IMR-90 (cell line): ENCODE data around the gene CTIF. TPM values are rescaled to one million over a fixed set of nuclear protein-coding genes. Genes with fewer than 3 reads are reported as not detected.

Source experiments
- ATAC-seq: fragments of 200-7000 bp; cut with Tn5 transposase; 2 replicates; pipeline ENCODE4 v1.9.1; 2020; ENCODE audit warnings: low read depth, mild to moderate bottlenecking, moderate library complexity
- BruUV-seq: library from RNA; stranded (reverse); fragments of 400-500 nt; replicated peaks from 2 replicates; lab custom pipeline; 2021; lab: Mats Ljungman, UMichigan
- CTCF ChIA-PET: fragments of 300-600 bp; formaldehyde crosslinking; extraction: SDS; loops from one replicate; lab custom pipeline; 2021; ENCODE audit warnings: antibody characterized with exemption; lab: Yijun Ruan, JAX
- POLR2A ChIA-PET: fragments of 300-600 bp; sonication (Branson Sonifier 250); formaldehyde crosslinking; loops from one replicate; lab custom pipeline; 2022; ENCODE audit warnings: antibody characterized with exemption; ENCODE audit not compliant: unreplicated experiment; lab: Charles Lee
- DNase-seq: peaks from one replicate; pipeline ENCODE4 v3.0.0; 2013
- H2AFZ ChIP-seq: replicated peaks from 2 replicates; pipeline ENCODE3; 2013; ENCODE audit warnings: low read length, mild to moderate bottlenecking; ENCODE audit not compliant: poor library complexity
- H2AK5ac ChIP-seq: 2 replicates; pipeline ENCODE4 v1.6.1; 2013; ENCODE audit warnings: low read depth, low read length, inconsistent platforms
- H2AK9ac ChIP-seq: replicated peaks from 2 replicates; pipeline ENCODE3; 2013; ENCODE audit warnings: mild to moderate bottlenecking, low read depth, low read length, moderate library complexity; ENCODE audit not compliant: poor library complexity
- H2BK120ac ChIP-seq: 2 replicates; pipeline ENCODE4 v1.6.1; 2013; ENCODE audit warnings: low read depth, low read length, inconsistent platforms
- H2BK15ac ChIP-seq: 3 replicates; pipeline ENCODE4 v1.6.1; 2013; ENCODE audit warnings: low read depth, low read length, inconsistent platforms
- H2BK20ac ChIP-seq: 2 replicates; pipeline ENCODE4 v1.6.1; 2013; ENCODE audit warnings: low read depth, mild to moderate bottlenecking, inconsistent platforms, low read length, moderate library complexity
- H2BK5ac ChIP-seq: 2 replicates; pipeline ENCODE4 v1.6.1; 2013; ENCODE audit warnings: mild to moderate bottlenecking, low read depth, low read length, inconsistent platforms; ENCODE audit not compliant: poor library complexity, severe bottlenecking
- H3K14ac ChIP-seq: replicated peaks from 2 replicates; pipeline ENCODE4 v1.6.1; 2013; ENCODE audit warnings: low read depth, low read length, inconsistent platforms
- H3K18ac ChIP-seq: 2 replicates; pipeline ENCODE4 v1.6.1; 2013; ENCODE audit warnings: low read depth, low read length, control low read depth
- H3K23ac ChIP-seq: 2 replicates; pipeline ENCODE4 v1.6.1; 2013; ENCODE audit warnings: low read depth, low read length, inconsistent platforms
- H3K27ac ChIP-seq: 2 replicates; pipeline ENCODE4 v1.5.1; 2013; ENCODE audit warnings: mild to moderate bottlenecking, control low read depth, low read length; ENCODE audit not compliant: insufficient read depth
- H3K27me3 ChIP-seq: 2 replicates; pipeline ENCODE4 v1.6.1; 2013; ENCODE audit warnings: low read length; ENCODE audit not compliant: control insufficient read depth, insufficient read depth
- H3K36me3 ChIP-seq: 2 replicates; pipeline ENCODE4 v1.6.1; 2013; ENCODE audit warnings: low read length, mixed read lengths; ENCODE audit not compliant: control insufficient read depth, insufficient read depth
- H3K4ac ChIP-seq: 2 replicates; pipeline ENCODE4 v1.6.1; 2013; ENCODE audit warnings: low read depth, low read length, inconsistent platforms
- H3K4me1 ChIP-seq: 2 replicates; pipeline ENCODE4 v1.6.1; 2013; ENCODE audit warnings: low read length, mixed read lengths; ENCODE audit not compliant: control insufficient read depth, insufficient read depth
- H3K4me2 ChIP-seq: 2 replicates; pipeline ENCODE4 v1.6.1; 2013; ENCODE audit warnings: low read depth, mild to moderate bottlenecking, control low read depth, low read length, moderate library complexity
- H3K4me3 ChIP-seq: 2 replicates; pipeline ENCODE4 v1.5.1; 2013; ENCODE audit warnings: low read depth, mild to moderate bottlenecking, control low read depth, low read length, moderate library complexity; ENCODE audit not compliant: insufficient read depth
- H3K56ac ChIP-seq: 2 replicates; pipeline ENCODE4 v1.6.1; 2013; ENCODE audit warnings: low read length, inconsistent platforms; ENCODE audit not compliant: insufficient read depth; ENCODE audit errors: extremely low read depth
- H3K79me1 ChIP-seq, 2 experiments: 2 replicates each; pipeline ENCODE4 v1.6.1; 2013; ENCODE audit warnings: low read length in 2 of 2, inconsistent platforms in 1 of 2, low read depth in 1 of 2
- H3K9ac ChIP-seq: 2 replicates; pipeline ENCODE4 v1.6.1; 2013; ENCODE audit warnings: low read depth, low read length, control low read depth
- H3K9me1 ChIP-seq: 2 replicates; pipeline ENCODE4 v1.6.1; 2013; ENCODE audit warnings: low read length, inconsistent platforms; ENCODE audit not compliant: insufficient read depth
- H3K9me3 ChIP-seq: 2 replicates; pipeline ENCODE4 v1.6.1; 2013; ENCODE audit warnings: low read length; ENCODE audit not compliant: control insufficient read depth, insufficient read depth
- H4K20me1 ChIP-seq: 2 replicates; pipeline ENCODE4 v1.6.1; 2013; ENCODE audit warnings: low read length, inconsistent platforms; ENCODE audit not compliant: insufficient read depth
- H4K5ac ChIP-seq: 2 replicates; pipeline ENCODE4 v1.6.1; 2013; ENCODE audit warnings: mild to moderate bottlenecking, low read depth, low read length, control low read depth
- H4K8ac ChIP-seq, 2 experiments: 2 replicates each; pipeline ENCODE4 v1.6.1; 2013; ENCODE audit warnings: low read depth in 2 of 2, low read length in 2 of 2, control low read depth in 1 of 2, inconsistent platforms in 1 of 2
- H4K91ac ChIP-seq: 2 replicates; pipeline ENCODE4 v1.6.1; 2013; ENCODE audit warnings: low read depth, low read length, inconsistent platforms; ENCODE audit not compliant: insufficient read depth
- BHLHE40 ChIP-seq: fragments of 150-350 bp; IDR thresholded peaks from 2 replicates; pipeline ENCODE4 v1.6.1; 2016; ENCODE audit warnings: mild to moderate bottlenecking, low read depth, low read length
- CEBPB ChIP-seq: IDR thresholded peaks from 2 replicates; pipeline ENCODE4 v1.6.1; 2012; ENCODE audit warnings: low read depth, low read length, improper control_type of control experiment
- RFX5 ChIP-seq: IDR thresholded peaks from 2 replicates; pipeline ENCODE4 v1.8.0; 2012; ENCODE audit warnings: low read depth, mild to moderate bottlenecking, low read length, moderate library complexity
- SMC3 ChIP-seq: fragments of 150-350 bp; IDR thresholded peaks from 2 replicates; pipeline ENCODE4 v1.6.1; 2016; ENCODE audit warnings: low read depth, mild to moderate bottlenecking, antibody characterized with exemption, low read length, moderate library complexity
- WGBS, 2 experiments: methylation state at CpG; one replicate each; pipeline versions ENCODE4 v1.1.5 to v1.1.7; 2013; ENCODE audit warnings: missing lambda C conversion rate in 2 of 2; ENCODE audit not compliant: insufficient read length in 1 of 2; ENCODE audit errors: extremely low coverage in 2 of 2; 5-methylcytosine and 5-hydroxymethylcytosine counted together
- dilution Hi-C: fragments of 300-500 bp; cut with HindIII; formaldehyde crosslinking; loops from one replicate; pipeline ENCODE4 v1.14.3; 2018; ENCODE audit warnings: low sequenced_read_pairs; ENCODE audit not compliant: unreplicated experiment
- in situ Hi-C: fragments of 300-500 bp; cut with MboI; formaldehyde crosslinking; loops from 3 replicates; pipeline ENCODE4 v1.14.3; 2019; ENCODE audit warnings: low sequenced_read_pairs, inconsistent platforms, mixed read lengths
- intact Hi-C: fragments of 100-400 bp; cut with micrococcal nuclease; formaldehyde crosslinking; loops from 2 replicates; pipeline ENCODE4 v1.10.0; 2022
- polyA plus RNA-seq, 3 experiments: library from polyadenylated mRNA; depleted of rRNA; stranded (reverse); fragments of >200 nt; gene quantifications; 2 replicates each; pipeline ENCODE4 v1.2.3, GENCODE V29; 2012; ENCODE audit warnings: low replicate concordance in 1 of 3
- total RNA-seq: library from RNA; depleted of rRNA; stranded (reverse); fragments of >200 nt; gene quantifications from 2 replicates; pipeline ENCODE4 v1.2.3, GENCODE V29; 2012
- TF ChIP-seq, protein P1 (sequence below): conservative IDR thresholded peaks from 2 replicates; pipeline ENCODE4 v1.5.1; 2012; ENCODE audit warnings: mild to moderate bottlenecking, low read depth, low read length, improper control_type of control experiment
- TF ChIP-seq, protein P2 (sequence below): fragments of 150-350 bp; IDR thresholded peaks from 2 replicates; pipeline ENCODE4 v1.6.1; 2017; ENCODE audit warnings: mild to moderate bottlenecking, antibody characterized with exemption, low read length, low read depth

The CTIF gene
- total and polyA plus RNA-seq, 2 of the 4 experiments (the other 2 are of a cell fraction): 25.1 to 57.0 TPM

DNA sequence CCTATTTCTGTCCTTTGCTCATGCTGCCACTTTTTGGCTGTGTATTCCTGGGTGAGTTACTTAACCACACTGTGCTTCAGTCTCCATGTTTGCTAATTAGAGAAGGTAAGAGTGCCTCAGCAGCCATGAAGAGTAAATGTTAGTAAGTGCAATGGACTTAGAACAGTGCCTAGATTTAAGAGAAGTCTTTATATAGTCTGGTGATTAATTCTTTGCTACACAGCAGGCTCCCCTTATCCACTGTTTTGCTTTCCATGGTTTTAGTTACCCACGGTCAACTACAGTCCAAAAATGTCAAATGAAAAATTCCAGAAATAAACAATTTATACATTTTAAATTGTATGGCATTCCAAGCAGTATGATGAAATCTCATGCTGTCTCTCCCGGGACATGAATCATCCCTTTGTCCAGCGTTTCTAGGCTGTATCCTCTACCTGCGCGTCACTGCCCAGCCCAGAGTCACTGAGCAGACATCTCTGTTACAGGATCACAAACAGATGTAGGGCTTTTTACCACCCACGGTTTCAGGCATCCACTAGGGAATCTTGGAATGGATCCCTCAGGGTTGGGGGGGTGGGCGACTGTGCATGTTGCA is 91.0 kb downstream of the CTIF start (continued):
- TF ChIP-seq, protein P1, sequence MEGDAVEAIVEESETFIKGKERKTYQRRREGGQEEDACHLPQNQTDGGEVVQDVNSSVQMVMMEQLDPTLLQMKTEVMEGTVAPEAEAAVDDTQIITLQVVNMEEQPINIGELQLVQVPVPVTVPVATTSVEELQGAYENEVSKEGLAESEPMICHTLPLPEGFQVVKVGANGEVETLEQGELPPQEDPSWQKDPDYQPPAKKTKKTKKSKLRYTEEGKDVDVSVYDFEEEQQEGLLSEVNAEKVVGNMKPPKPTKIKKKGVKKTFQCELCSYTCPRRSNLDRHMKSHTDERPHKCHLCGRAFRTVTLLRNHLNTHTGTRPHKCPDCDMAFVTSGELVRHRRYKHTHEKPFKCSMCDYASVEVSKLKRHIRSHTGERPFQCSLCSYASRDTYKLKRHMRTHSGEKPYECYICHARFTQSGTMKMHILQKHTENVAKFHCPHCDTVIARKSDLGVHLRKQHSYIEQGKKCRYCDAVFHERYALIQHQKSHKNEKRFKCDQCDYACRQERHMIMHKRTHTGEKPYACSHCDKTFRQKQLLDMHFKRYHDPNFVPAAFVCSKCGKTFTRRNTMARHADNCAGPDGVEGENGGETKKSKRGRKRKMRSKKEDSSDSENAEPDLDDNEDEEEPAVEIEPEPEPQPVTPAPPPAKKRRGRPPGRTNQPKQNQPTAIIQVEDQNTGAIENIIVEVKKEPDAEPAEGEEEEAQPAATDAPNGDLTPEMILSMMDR: no peak

DNA sequence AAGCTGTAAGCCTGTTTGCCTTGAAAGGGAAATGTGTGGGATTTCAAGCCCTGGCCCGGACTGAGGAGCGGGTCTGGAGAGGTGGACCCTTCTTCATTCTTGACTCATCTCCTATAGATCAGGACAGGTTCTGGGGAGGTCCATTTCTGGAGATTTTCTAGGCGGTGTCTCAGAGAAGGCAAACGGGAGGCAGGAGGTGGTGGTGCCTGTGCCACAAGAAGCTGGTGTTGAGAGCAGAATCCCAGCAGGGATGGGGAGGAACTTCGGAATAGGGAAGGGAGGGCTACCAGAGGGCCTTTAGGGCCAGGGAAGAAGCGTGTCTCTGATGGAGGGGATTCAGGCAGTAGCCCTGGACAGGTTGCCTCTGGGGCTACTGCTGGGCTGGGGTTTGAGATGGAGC is 93.0 kb downstream of the CTIF start:
- Histone ChIP-seq H3K27me3 (no peaks in the 10 kb centered on the region), H3K79me1 (peaks cover 56 to 81% of the 10 kb centered on the region in 2 experiments), H2BK120ac (peak overlapping the region; percentile 60), H3K9me3 (no peaks in the 10 kb centered on the region), H2BK15ac (peak overlapping the region; percentile 47; the same call in 1 of the 3 replicates), H4K91ac (peak overlapping the region; percentile 72), H3K36me3 (peaks cover 24% of the 10 kb centered on the region), H3K4me3 (no peak overlapping the region), H2BK20ac (peak overlapping the region; percentile 27), H3K23ac (peak overlapping the region; percentile 69; the same call in 1 of the 2 replicates), H2AK9ac (no peak overlapping the region), H3K14ac (peak overlapping the region; percentile 29), H4K5ac (peak overlapping the region; percentile 31; the same call in 1 of the 2 replicates), H4K8ac (peak overlapping the region; percentile 4 to 54; a peak in 3 of 4 replicates), H3K9me1 (peaks cover 54% of the 10 kb centered on the region), H3K4me2 (no peak overlapping the region), H3K9ac (no peak overlapping the region), H4K20me1 (peaks cover 8% of the 10 kb centered on the region; the same call in 1 of the 2 replicates), H3K18ac (peak overlapping the region; percentile 11; the same call in 1 of the 2 replicates), H3K56ac (no peak overlapping the region), H2AFZ (no peak overlapping the region), H3K27ac (peak overlapping the region; percentile 16; the same call in 1 of the 2 replicates), H2BK5ac (peak overlapping the region; percentile 47), H3K4me1 (peaks cover 23% of the 10 kb centered on the region), H2AK5ac (peak overlapping the region; percentile 70), H3K4ac (peak overlapping the region; percentile 77)
- no peak for DNase-seq
- 100% methylated on average over 2 of the region's 6 CpGs; no CpG with 5 or more reads in 1 of the 2 experiments for WGBS, 2 experiments
- no peak for TF ChIP-seq SMC3
- TF ChIP-seq, protein P1: no peak
- no peak for TF ChIP-seq BHLHE40
- TF ChIP-seq CEBPB: no peak
- TF ChIP-seq RFX5: no peak
- TF ChIP-seq, protein P2, sequence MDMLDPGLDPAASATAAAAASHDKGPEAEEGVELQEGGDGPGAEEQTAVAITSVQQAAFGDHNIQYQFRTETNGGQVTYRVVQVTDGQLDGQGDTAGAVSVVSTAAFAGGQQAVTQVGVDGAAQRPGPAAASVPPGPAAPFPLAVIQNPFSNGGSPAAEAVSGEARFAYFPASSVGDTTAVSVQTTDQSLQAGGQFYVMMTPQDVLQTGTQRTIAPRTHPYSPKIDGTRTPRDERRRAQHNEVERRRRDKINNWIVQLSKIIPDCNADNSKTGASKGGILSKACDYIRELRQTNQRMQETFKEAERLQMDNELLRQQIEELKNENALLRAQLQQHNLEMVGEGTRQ: no peak
- dilution Hi-C loops: no loop called here
- ChIA-PET POLR2A (no interaction called here), CTCF (no interaction called here)
- in situ Hi-C loops: loop anchor here (25.0 kb wide), 1 partner anchor 1655 kb away; the partner anchor contains the start of genes CXXC1 and MBD1
- intact Hi-C loops: loop anchor here (5.0 kb wide), 1 partner anchor 90 kb away; no protein-coding TSS in a partner anchor
- ATAC-seq: no peak
- no TSS peak for BruUV-seq
